Measurements from ENCODE around the gene PSMA6. TPM values are rescaled to one million over a fixed set of nuclear protein-coding genes. Genes with fewer than 3 reads are reported as not detected.

Gene PSMA6
- total and polyA plus RNA-seq, 2 of the 13 experiments (the other 11 are each of a cell fraction or from before 2014, with no cell fraction given), result 525 to 1,109 TPM

- peak; percentile 47; the same call in 1 of the 2 replicates for TF ChIP-seq NFKB2 (CRISPR knock-in tag; IDR thresholded peaks at IDR 0.05; ENCODE audit: borderline replicate concordance)
- peak; percentile 52; the same call in 1 of the 2 replicates for TF ChIP-seq ZMYM3 (CRISPR knock-in tag; IDR thresholded peaks at IDR 0.05)
- no peak for TF ChIP-seq ASH2L (IDR thresholded peaks at IDR 0.05; ENCODE audit: insufficient read length, low read depth, low read length)
- TF ChIP-seq MTF1 (CRISPR knock-in tag; IDR thresholded peaks at IDR 0.05), result no peak
- no peak for TF ChIP-seq PBX3 (CRISPR knock-in tag; IDR thresholded peaks at IDR 0.05; ENCODE audit: borderline replicate concordance)
- TF ChIP-seq TEAD3 (CRISPR knock-in tag; optimal IDR thresholded peaks at IDR 0.05; ENCODE audit: borderline replicate concordance), result no peak
- TF ChIP-seq ZNF564 (CRISPR knock-in tag; IDR thresholded peaks at IDR 0.05), result no peak
- no peak for TF ChIP-seq ZNF496 (CRISPR knock-in tag; IDR thresholded peaks at IDR 0.05; ENCODE audit: insufficient replicate concordance)
- TF ChIP-seq SIX1 (CRISPR knock-in tag; IDR thresholded peaks at IDR 0.05; ENCODE audit: borderline replicate concordance), result no peak
- TF ChIP-seq U2AF1 (optimal IDR thresholded peaks at IDR 0.05; ENCODE audit: low read depth, low read length), result no peak
- no peak for TF ChIP-seq HCFC1 (IDR thresholded peaks at IDR 0.05; ENCODE audit: low read depth, low read length)
- TF ChIP-seq, protein P1, sequence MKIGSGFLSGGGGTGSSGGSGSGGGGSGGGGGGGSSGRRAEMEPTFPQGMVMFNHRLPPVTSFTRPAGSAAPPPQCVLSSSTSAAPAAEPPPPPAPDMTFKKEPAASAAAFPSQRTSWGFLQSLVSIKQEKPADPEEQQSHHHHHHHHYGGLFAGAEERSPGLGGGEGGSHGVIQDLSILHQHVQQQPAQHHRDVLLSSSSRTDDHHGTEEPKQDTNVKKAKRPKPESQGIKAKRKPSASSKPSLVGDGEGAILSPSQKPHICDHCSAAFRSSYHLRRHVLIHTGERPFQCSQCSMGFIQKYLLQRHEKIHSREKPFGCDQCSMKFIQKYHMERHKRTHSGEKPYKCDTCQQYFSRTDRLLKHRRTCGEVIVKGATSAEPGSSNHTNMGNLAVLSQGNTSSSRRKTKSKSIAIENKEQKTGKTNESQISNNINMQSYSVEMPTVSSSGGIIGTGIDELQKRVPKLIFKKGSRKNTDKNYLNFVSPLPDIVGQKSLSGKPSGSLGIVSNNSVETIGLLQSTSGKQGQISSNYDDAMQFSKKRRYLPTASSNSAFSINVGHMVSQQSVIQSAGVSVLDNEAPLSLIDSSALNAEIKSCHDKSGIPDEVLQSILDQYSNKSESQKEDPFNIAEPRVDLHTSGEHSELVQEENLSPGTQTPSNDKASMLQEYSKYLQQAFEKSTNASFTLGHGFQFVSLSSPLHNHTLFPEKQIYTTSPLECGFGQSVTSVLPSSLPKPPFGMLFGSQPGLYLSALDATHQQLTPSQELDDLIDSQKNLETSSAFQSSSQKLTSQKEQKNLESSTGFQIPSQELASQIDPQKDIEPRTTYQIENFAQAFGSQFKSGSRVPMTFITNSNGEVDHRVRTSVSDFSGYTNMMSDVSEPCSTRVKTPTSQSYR (CRISPR knock-in tag; IDR thresholded peaks at IDR 0.05; ENCODE audit: borderline replicate concordance), result 0 out of 2 replicates have a peak, but pooled peaks have one; percentile 28
- TF ChIP-seq SP140L (CRISPR knock-in tag; IDR thresholded peaks at IDR 0.05; ENCODE audit: borderline replicate concordance), result no peak
- TF ChIP-seq ZNF709 (CRISPR knock-in tag; IDR thresholded peaks at IDR 0.05), result no peak
- no peak for TF ChIP-seq ZNF264 (CRISPR knock-in tag; IDR thresholded peaks at IDR 0.05)
- no peak for TF ChIP-seq NR2F1 (CRISPR knock-in tag; IDR thresholded peaks at IDR 0.05)
- TF ChIP-seq, protein P2, sequence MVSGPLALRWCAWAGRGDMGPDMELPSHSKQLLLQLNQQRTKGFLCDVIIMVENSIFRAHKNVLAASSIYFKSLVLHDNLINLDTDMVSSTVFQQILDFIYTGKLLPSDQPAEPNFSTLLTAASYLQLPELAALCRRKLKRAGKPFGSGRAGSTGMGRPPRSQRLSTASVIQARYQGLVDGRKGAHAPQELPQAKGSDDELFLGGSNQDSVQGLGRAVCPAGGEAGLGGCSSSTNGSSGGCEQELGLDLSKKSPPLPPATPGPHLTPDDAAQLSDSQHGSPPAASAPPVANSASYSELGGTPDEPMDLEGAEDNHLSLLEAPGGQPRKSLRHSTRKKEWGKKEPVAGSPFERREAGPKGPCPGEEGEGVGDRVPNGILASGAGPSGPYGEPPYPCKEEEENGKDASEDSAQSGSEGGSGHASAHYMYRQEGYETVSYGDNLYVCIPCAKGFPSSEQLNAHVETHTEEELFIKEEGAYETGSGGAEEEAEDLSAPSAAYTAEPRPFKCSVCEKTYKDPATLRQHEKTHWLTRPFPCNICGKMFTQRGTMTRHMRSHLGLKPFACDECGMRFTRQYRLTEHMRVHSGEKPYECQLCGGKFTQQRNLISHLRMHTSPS (CRISPR knock-in tag; IDR thresholded peaks at IDR 0.05; ENCODE audit: low read depth), result 0 out of 2 replicates have a peak, but pooled peaks have one; percentile 22
- no peak for TF ChIP-seq ELF3 (CRISPR knock-in tag; IDR thresholded peaks at IDR 0.05)
- no peak for TF ChIP-seq MEIS1 (CRISPR knock-in tag; IDR thresholded peaks at IDR 0.05; ENCODE audit: borderline replicate concordance)
- no peak for TF ChIP-seq TOPORS (CRISPR knock-in tag; IDR thresholded peaks at IDR 0.05)
- no peak for TF ChIP-seq NCOA2 (CRISPR knock-in tag; IDR thresholded peaks at IDR 0.05)
- TF ChIP-seq TBP (CRISPR knock-in tag; IDR thresholded peaks at IDR 0.05), result no peak
- TF ChIP-seq KAT2B (IDR thresholded peaks at IDR 0.05; ENCODE audit: borderline replicate concordance, low read depth, low read length), result peak; percentile 10; the same call in 1 of the 2 replicates
Measured at GRCh38 chr14:35362911-35363374, 70.8 kb downstream of the PSMA6 start (continued).
